MM.1S (cell line): ENCODE measurements around the gene MIGA1.

Experiments used
- DNase-seq: peaks from one replicate; pipeline ENCODE4 v3.0.0-alpha.2; 2015
- H2AFZ ChIP-seq: fragments of 300-600 bp; sonication (generic); 2 replicates; pipeline ENCODE4 v1.6.0; 2016; ENCODE audit warnings: antibody characterized with exemption, low read length
- H3F3A ChIP-seq: fragments of 300-600 bp; sonication (generic); 2 replicates; pipeline ENCODE4 v1.6.1; 2016; ENCODE audit warnings: mild to moderate bottlenecking, antibody characterized with exemption, low read length, moderate library complexity, mixed read lengths; ENCODE audit not compliant: insufficient read depth
- H3K27ac ChIP-seq: fragments of 300-600 bp; sonication (generic); 2 replicates; pipeline ENCODE4 v1.5.1; 2016; ENCODE audit warnings: mild to moderate bottlenecking, low read length
- H3K27me3 ChIP-seq: fragments of 300-600 bp; sonication (generic); replicated peaks from 2 replicates; pipeline ENCODE4 v1.6.0; 2016; ENCODE audit warnings: low read length; ENCODE audit not compliant: insufficient read depth
- H3K36me3 ChIP-seq: fragments of 300-600 bp; sonication (generic); replicated peaks from 2 replicates; pipeline ENCODE4 v1.6.1; 2016; ENCODE audit warnings: mild to moderate bottlenecking, low read length, mixed read lengths; ENCODE audit not compliant: insufficient read depth
- H3K4me1 ChIP-seq: fragments of 300-600 bp; sonication (generic); 2 replicates; pipeline ENCODE4 v1.6.1; 2016; ENCODE audit warnings: low read length, mixed read lengths
- H3K4me2 ChIP-seq: fragments of 300-600 bp; sonication (generic); 2 replicates; pipeline ENCODE4 v1.6.0; 2016; ENCODE audit warnings: low read depth, low read length
- H3K4me3 ChIP-seq: fragments of 300-600 bp; sonication (generic); 2 replicates; pipeline ENCODE4 v1.5.1; 2016; ENCODE audit warnings: low read length, mixed read lengths
- H3K79me2 ChIP-seq: fragments of 300-600 bp; sonication (generic); 2 replicates; pipeline ENCODE4 v1.6.1; 2016; ENCODE audit warnings: mixed run types, low read length, mixed read lengths
- H3K9ac ChIP-seq: fragments of 300-600 bp; sonication (generic); 2 replicates; pipeline ENCODE4 v1.6.1; 2016; ENCODE audit warnings: low read length, mixed read lengths
- H3K9me2 ChIP-seq: fragments of 300-600 bp; sonication (generic); replicated peaks from 2 replicates; pipeline ENCODE4 v1.6.1; 2016; ENCODE audit warnings: mild to moderate bottlenecking, low read length, mixed read lengths; ENCODE audit not compliant: insufficient read depth
- H3K9me3 ChIP-seq: fragments of 300-600 bp; sonication (generic); replicated peaks from 2 replicates; pipeline ENCODE4 v1.6.1; 2016; ENCODE audit warnings: mild to moderate bottlenecking, low read length, mixed read lengths; ENCODE audit not compliant: insufficient read depth
- H4K20me1 ChIP-seq: fragments of 300-600 bp; sonication (generic); 2 replicates; pipeline ENCODE4 v1.6.1; 2016; ENCODE audit warnings: mild to moderate bottlenecking, low read length, moderate library complexity, mixed read lengths; ENCODE audit not compliant: insufficient read depth
- EZH2 ChIP-seq: fragments of 300-600 bp; sonication (generic); optimal IDR thresholded peaks from 2 replicates; pipeline ENCODE3; 2017; ENCODE audit warnings: low read depth, mild to moderate bottlenecking, antibody characterized with exemption, low read length, mixed read lengths
- EZH2phosphoT487 ChIP-seq: fragments of 300-600 bp; sonication (generic); IDR thresholded peaks from 2 replicates; pipeline ENCODE4 v1.6.1; 2018; ENCODE audit warnings: antibody characterized with exemption, low read length
- TF ChIP-seq, protein P1 (sequence below): fragments of 300-600 bp; sonication (generic); IDR thresholded peaks from 2 replicates; pipeline ENCODE4 v1.5.1; 2016; ENCODE audit warnings: antibody characterized with exemption, low read length, mixed read lengths

Gene MIGA1

DNA sequence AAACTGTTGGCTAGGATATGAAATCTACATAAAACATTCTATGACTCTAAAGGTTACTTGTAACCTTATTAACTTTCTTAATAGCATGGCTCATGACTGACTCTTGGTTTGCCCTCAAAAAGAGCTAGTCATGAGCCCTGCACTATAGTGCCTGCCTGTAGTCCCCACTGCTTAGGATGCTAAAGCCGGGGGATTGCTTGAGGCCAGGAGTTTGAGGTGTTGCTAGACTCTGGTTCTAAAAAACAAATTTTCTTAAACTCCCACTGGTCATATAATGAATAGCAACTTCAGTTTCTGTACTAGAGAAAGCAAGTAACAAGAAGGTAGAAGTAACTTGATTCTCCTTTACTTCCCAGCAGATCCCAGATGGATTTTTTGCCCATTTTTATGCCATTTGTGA lies 93.2 kb downstream of the MIGA1 start:
- no peak overlapping the region for H3K9ac ChIP-seq
- H4K20me1 ChIP-seq = no peaks in the 10 kb centered on the region
- H3K27me3 ChIP-seq = no peaks in the 10 kb centered on the region
- H3K4me1 ChIP-seq = no peaks in the 10 kb centered on the region
- no peak overlapping the region for H3K4me3 ChIP-seq
- H3K27ac ChIP-seq = no peak overlapping the region
- H3K4me2 ChIP-seq = no peak overlapping the region
- no peak for DNase-seq
- no peak for TF ChIP-seq EZH2
- no peak for TF ChIP-seq EZH2phosphoT487
- TF ChIP-seq, protein P1, sequence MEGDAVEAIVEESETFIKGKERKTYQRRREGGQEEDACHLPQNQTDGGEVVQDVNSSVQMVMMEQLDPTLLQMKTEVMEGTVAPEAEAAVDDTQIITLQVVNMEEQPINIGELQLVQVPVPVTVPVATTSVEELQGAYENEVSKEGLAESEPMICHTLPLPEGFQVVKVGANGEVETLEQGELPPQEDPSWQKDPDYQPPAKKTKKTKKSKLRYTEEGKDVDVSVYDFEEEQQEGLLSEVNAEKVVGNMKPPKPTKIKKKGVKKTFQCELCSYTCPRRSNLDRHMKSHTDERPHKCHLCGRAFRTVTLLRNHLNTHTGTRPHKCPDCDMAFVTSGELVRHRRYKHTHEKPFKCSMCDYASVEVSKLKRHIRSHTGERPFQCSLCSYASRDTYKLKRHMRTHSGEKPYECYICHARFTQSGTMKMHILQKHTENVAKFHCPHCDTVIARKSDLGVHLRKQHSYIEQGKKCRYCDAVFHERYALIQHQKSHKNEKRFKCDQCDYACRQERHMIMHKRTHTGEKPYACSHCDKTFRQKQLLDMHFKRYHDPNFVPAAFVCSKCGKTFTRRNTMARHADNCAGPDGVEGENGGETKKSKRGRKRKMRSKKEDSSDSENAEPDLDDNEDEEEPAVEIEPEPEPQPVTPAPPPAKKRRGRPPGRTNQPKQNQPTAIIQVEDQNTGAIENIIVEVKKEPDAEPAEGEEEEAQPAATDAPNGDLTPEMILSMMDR = no peak
- no peaks in the 10 kb centered on the region for H3K79me2 ChIP-seq
- H3F3A ChIP-seq = no peaks in the 10 kb centered on the region
- H3K9me3 ChIP-seq = no peaks in the 10 kb centered on the region
- no peaks in the 10 kb centered on the region for H3K36me3 ChIP-seq
- H3K9me2 ChIP-seq = no peaks in the 10 kb centered on the region
- no peak overlapping the region for H2AFZ ChIP-seq

DNA sequence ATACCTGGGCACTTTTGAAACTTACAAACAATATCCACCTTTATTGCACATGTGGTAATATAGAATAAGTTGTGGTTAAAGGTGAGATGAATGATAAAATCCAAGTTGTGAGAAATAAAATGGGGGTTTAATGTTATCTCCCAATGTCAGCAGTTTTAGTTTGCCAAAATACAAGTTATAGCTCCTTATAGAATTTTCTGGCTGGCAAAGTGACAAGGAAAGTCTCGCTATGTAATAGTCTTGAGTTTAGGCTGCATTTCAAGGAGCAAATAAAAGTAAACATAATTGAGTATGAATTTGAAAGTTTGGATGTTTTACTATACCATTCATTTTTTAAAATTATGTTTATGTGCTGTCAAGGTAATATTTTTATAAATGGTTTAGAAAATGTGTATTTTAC lies 94.0 kb downstream of the MIGA1 start:
- Histone ChIP-seq H4K20me1 (no peaks in the 10 kb centered on the region), H3K27ac (no peak overlapping the region), H3K36me3 (no peaks in the 10 kb centered on the region), H3F3A (no peaks in the 10 kb centered on the region), H3K9me2 (no peaks in the 10 kb centered on the region), H3K4me1 (no peaks in the 10 kb centered on the region), H3K9me3 (no peaks in the 10 kb centered on the region), H3K79me2 (no peaks in the 10 kb centered on the region), H2AFZ (no peak overlapping the region), H3K9ac (no peak overlapping the region), H3K4me2 (no peak overlapping the region), H3K4me3 (no peak overlapping the region), H3K27me3 (no peaks in the 10 kb centered on the region)
- DNase-seq = no peak
- TF ChIP-seq, protein P1 = no peak
- TF ChIP-seq EZH2 (no peak), EZH2phosphoT487 (no peak)

GRCh38 chr1:77874804-77875445 lies 95.5 kb downstream of the MIGA1 start:
- Histone ChIP-seq H3K4me1 (no peaks in the 10 kb centered on the region), H3K9ac (no peak overlapping the region), H4K20me1 (no peaks in the 10 kb centered on the region), H3K36me3 (no peaks in the 10 kb centered on the region), H3F3A (no peaks in the 10 kb centered on the region), H3K79me2 (no peaks in the 10 kb centered on the region), H2AFZ (no peak overlapping the region), H3K4me3 (no peak overlapping the region), H3K9me2 (no peaks in the 10 kb centered on the region), H3K4me2 (no peak overlapping the region), H3K27me3 (no peaks in the 10 kb centered on the region), H3K9me3 (no peaks in the 10 kb centered on the region), H3K27ac (no peak overlapping the region)
- no peak for DNase-seq
- no peak for TF ChIP-seq EZH2phosphoT487
- TF ChIP-seq, protein P1 = no peak
- TF ChIP-seq EZH2 = no peak
